Neutrophil (primary cell): Measurements from ENCODE around the gene MMGT1.
"Not testable (repeated sequence)": the region's sequence is repeated elsewhere in the genome, so short reads cannot be mapped to it uniquely, and the experiment has no call there.

Source experiments
- H3K27ac ChIP-seq: fragments of 200-600 bp; sonication (generic); 2 replicates; pipeline ENCODE4 v1.5.1; 2016; ENCODE audit warnings: mild to moderate bottlenecking, moderate library complexity
- H3K27me3 ChIP-seq: fragments of 200-600 bp; sonication (generic); 2 replicates; pipeline ENCODE4 v1.6.0; 2016; ENCODE audit warnings: mild to moderate bottlenecking
- H3K36me3 ChIP-seq: fragments of 200-600 bp; sonication (generic); 2 replicates; pipeline ENCODE4 v1.5.1; 2017
- H3K4me1 ChIP-seq, 2 experiments: fragments of 200-600 bp in 1 of 2; sonication (generic) in 1 of 2; 1 replicate in 1 of 2; 2 replicates in 1 of 2; pipeline versions ENCODE4 v1.5.1 to v1.6.1; 2013 to 2016; ENCODE audit warnings: low read depth in 1 of 2, low read length in 1 of 2, mild to moderate bottlenecking in 1 of 2, moderate library complexity in 1 of 2; ENCODE audit not compliant: control insufficient read depth in 1 of 2, insufficient read depth in 1 of 2
- H3K4me3 ChIP-seq, 2 experiments: fragments of 200-600 bp in 1 of 2; sonication (generic) in 1 of 2; 1 replicate in 1 of 2; 2 replicates in 1 of 2; pipeline ENCODE4 v1.5.1; 2013 to 2016; ENCODE audit warnings: low read depth in 1 of 2, low read length in 1 of 2, mild to moderate bottlenecking in 1 of 2, moderate library complexity in 1 of 2
- H3K9me3 ChIP-seq: fragments of 200-600 bp; sonication (generic); 2 replicates; pipeline ENCODE4 v1.5.1; 2016
- TF ChIP-seq, protein P1 (sequence below): fragments of 200-600 bp; sonication (generic); IDR thresholded peaks from 2 replicates; pipeline ENCODE4 v1.5.1; 2016; ENCODE audit warnings: antibody characterized with exemption

The MMGT1 gene

DNA sequence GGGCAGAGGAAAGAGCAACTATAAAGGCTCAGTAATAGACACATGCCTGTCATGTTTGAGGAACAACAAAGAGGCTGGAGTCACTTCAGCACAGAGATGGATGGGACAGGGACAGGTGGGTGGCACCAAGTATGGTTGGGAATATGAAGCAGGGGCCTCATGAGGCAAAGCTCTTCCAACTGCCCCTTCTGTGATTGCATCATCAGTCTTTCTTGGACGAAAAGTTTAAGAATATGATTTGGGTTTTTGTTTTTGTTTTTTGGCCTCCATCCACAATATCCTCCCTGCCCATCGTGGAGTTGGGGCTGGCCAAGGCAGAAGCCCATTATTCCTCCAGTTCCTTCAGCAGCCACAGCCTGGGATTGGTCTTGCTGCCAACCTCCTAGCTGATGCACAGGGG is 45.9 kb downstream of the MMGT1 start:
- no peaks in the 10 kb centered on the region for H3K36me3 ChIP-seq
- no peak overlapping the region for H3K27ac ChIP-seq
- H3K4me1 ChIP-seq, result no peaks in the 10 kb centered on the region
- H3K27me3 ChIP-seq, result no peaks in the 10 kb centered on the region
- H3K9me3 ChIP-seq, result no peaks in the 10 kb centered on the region
- H3K4me3 ChIP-seq, result no peak overlapping the region
- TF ChIP-seq, protein P1, sequence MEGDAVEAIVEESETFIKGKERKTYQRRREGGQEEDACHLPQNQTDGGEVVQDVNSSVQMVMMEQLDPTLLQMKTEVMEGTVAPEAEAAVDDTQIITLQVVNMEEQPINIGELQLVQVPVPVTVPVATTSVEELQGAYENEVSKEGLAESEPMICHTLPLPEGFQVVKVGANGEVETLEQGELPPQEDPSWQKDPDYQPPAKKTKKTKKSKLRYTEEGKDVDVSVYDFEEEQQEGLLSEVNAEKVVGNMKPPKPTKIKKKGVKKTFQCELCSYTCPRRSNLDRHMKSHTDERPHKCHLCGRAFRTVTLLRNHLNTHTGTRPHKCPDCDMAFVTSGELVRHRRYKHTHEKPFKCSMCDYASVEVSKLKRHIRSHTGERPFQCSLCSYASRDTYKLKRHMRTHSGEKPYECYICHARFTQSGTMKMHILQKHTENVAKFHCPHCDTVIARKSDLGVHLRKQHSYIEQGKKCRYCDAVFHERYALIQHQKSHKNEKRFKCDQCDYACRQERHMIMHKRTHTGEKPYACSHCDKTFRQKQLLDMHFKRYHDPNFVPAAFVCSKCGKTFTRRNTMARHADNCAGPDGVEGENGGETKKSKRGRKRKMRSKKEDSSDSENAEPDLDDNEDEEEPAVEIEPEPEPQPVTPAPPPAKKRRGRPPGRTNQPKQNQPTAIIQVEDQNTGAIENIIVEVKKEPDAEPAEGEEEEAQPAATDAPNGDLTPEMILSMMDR, result no peak

DNA sequence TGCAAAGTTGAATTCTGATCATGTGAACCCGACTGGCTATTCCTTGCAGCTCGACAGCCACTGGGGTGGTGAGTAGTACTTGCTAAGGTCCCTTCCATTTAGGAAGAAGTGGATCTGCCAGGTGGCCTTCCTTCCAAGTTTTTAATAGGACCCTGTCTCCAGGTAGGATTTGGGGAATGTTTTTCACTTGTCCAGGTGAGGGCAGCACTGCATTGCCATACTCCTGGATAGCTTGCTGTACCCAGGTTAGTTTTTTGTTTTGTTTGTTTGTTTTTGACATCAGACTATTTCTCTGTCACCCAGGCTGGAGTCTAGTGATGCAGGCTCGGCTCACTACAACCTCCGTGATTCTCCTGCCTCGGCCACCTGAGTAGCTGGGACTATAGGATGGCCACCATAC is 50.4 kb downstream of the MMGT1 start:
- Histone ChIP-seq H3K9me3 (no peaks in the 10 kb centered on the region), H3K4me1 (no peaks in the 10 kb centered on the region), H3K36me3 (no peaks in the 10 kb centered on the region), H3K27ac (no peak overlapping the region), H3K4me3 (no peak overlapping the region), H3K27me3 (no peaks in the 10 kb centered on the region)
- TF ChIP-seq, protein P1, result no peak

GRCh38 chrX:135920516-135920915 is 53.3 kb downstream of the MMGT1 start:
- H3K36me3 ChIP-seq, H3K4me1 ChIP-seq, H3K9me3 ChIP-seq, H3K4me3 ChIP-seq, H3K27me3 ChIP-seq, H3K27ac ChIP-seq: not testable (repeated sequence)

DNA sequence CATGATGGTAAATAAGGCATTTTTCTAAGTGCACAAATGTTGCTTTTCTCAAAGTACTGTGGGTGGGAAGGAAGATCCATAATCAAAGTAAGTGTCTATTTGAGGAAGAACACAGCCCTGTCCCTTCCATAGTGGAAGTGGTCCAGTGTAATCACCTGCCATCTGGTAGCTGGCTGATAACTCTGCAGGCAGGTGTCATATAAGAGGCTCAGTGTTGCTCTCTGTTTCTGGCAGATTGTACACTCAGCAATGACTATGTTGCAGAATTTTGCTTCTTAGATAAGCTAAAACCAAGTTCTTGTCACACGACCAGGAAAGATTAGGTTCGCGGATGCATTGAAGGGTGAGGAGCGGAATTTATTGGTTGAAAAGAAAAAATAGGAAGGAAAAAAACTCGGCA is 59.4 kb downstream of the MMGT1 start:
- H3K36me3 ChIP-seq, result no peaks in the 10 kb centered on the region
- H3K9me3 ChIP-seq, result no peaks in the 10 kb centered on the region
- no peak overlapping the region for H3K4me3 ChIP-seq
- no peaks in the 10 kb centered on the region for H3K27me3 ChIP-seq
- H3K4me1 ChIP-seq, result no peaks in the 10 kb centered on the region
- H3K27ac ChIP-seq, result no peak overlapping the region
- TF ChIP-seq, protein P1, result no peak
